ENCODE results near the gene PAGR1. TPM values are rescaled to one million over a fixed set of nuclear protein-coding genes. Genes with fewer than 3 reads are reported as not detected.

Gene PAGR1
- total and polyA plus RNA-seq, 7 donors: 9.4 to 36.8 (median 14.2) TPM

GRCh38 chr16:29814592-29814991 lies 1.4 kb upstream of the PAGR1 start:
- ATAC-seq (no peak), DNase-seq (no peak)
- no peaks in the 10 kb centered on the region for H3K9me3 ChIP-seq
- H3K4me3 ChIP-seq: peak overlapping the region; percentile 90
- intact Hi-C loops (cut with DNase I): no loop called here
- peaks cover 0 to 28% of the 10 kb centered on the region in 2 donors for H3K36me3 ChIP-seq (ENCODE audit: insufficient read depth in 1 of 2, low read depth in 1 of 2)
- TF ChIP-seq CTCF (IDR thresholded peaks at IDR 0.05): no peak
- WGBS, 3 donors: 84 to 90% (median 89%) methylated on average over 5 of the region's 5 CpGs
- peaks cover 33% of the 10 kb centered on the region for H3K4me1 ChIP-seq
- H3K27ac ChIP-seq: no peak overlapping the region
- no peaks in the 10 kb centered on the region for H3K27me3 ChIP-seq (ENCODE audit: insufficient read depth in 3 of 3, low read length in 2 of 3)

- Histone ChIP-seq H3K36me3 (ENCODE audit: insufficient read depth in 1 of 2, low read depth in 1 of 2) (peaks cover 0 to 27% of the 10 kb centered on the region in 2 donors), H3K27me3 (ENCODE audit: insufficient read depth in 3 of 3, low read length in 2 of 3) (no peaks in the 10 kb centered on the region), H3K27ac (peak overlapping the region; percentile 97), H3K4me1 (peaks cover 32% of the 10 kb centered on the region), H3K9me3 (no peaks in the 10 kb centered on the region), H3K4me3 (peak overlapping the region; percentile 90)
- ATAC-seq (no peak), DNase-seq (peak; percentile 41 to 72)
- intact Hi-C loops (cut with DNase I): loop anchor here in 1 of 2 donors (5.0 kb wide), 1 partner anchor 47 kb away; the partner anchor contains the start of gene CDIPT
- TF ChIP-seq CTCF (IDR thresholded peaks at IDR 0.05): no peak
- WGBS, 3 donors: 8 to 12% (median 8%) methylated on average over 37 to 39 of the region's 39 CpGs
Measured at GRCh38 chr16:29815032-29815721, 775 bp upstream of the PAGR1 start.

- peak; percentile 10 to 39 (median 28) for ATAC-seq
- Histone ChIP-seq H3K27me3 (ENCODE audit: insufficient read depth in 3 of 3, low read length in 2 of 3) (no peaks in the 10 kb centered on the region), H3K9me3 (no peaks in the 10 kb centered on the region), H3K27ac (peak overlapping the region; percentile 97), H3K4me1 (peaks cover 34% of the 10 kb centered on the region), H3K36me3 (ENCODE audit: insufficient read depth in 1 of 2, low read depth in 1 of 2) (peaks cover 0 to 26% of the 10 kb centered on the region in 2 donors), H3K4me3 (peak overlapping the region; percentile 90)
- TF ChIP-seq CTCF (IDR thresholded peaks at IDR 0.05): no peak
- intact Hi-C loops (cut with DNase I): loop anchor here (2.0 to 5.0 kb wide), 2 partner anchors 32 to 45 kb away; partner anchors contain the start of gene CDIPT (in 1 of the 2)
- DNase-seq: peak; percentile 61 to 77
- WGBS, 3 donors: 3 to 6% (median 3%) methylated on average over 33 to 37 of the region's 37 CpGs
Measured at GRCh38 chr16:29816694-29817441, 916 bp downstream of the PAGR1 start.

- 90 to 94% (median 90%) methylated on average over 4 of the region's 4 CpGs for WGBS, 3 donors
- intact Hi-C loops (cut with DNase I): loop anchor here in 1 of 2 donors (5.0 kb wide), 1 partner anchor 44 kb away; the partner anchor contains the start of gene CDIPT
- no peak overlapping the region for H3K27ac ChIP-seq
- no peak for TF ChIP-seq CTCF (IDR thresholded peaks at IDR 0.05)
- H3K27me3 ChIP-seq (ENCODE audit: insufficient read depth in 3 of 3, low read length in 2 of 3): no peaks in the 10 kb centered on the region
- DNase-seq (no peak), ATAC-seq (no peak)
- H3K9me3 ChIP-seq: no peaks in the 10 kb centered on the region
- H3K4me1 ChIP-seq: peaks cover 41% of the 10 kb centered on the region
- H3K36me3 ChIP-seq (ENCODE audit: insufficient read depth in 1 of 2, low read depth in 1 of 2): peaks cover 0 to 26% of the 10 kb centered on the region in 2 donors
- no peak overlapping the region for H3K4me3 ChIP-seq
Measured at GRCh38 chr16:29818082-29818481, 2.1 kb downstream of the PAGR1 start.

Data from psoas muscle (tissue), 8 donors.